CD14-positive monocyte (primary cell): ENCODE data around the gene IQCF5. TPM values are rescaled to one million over a fixed set of nuclear protein-coding genes. Genes with fewer than 3 reads are reported as not detected.

Experiments
- DNase-seq, 3 donors: peaks; one replicate each; pipeline ENCODE4 v3.0.0-alpha.2; 2011 to 2022
- H2AFZ ChIP-seq: 2 replicates; pipeline ENCODE4 v1.6.0; 2012; ENCODE audit warnings: mild to moderate bottlenecking, low read depth, low read length, inconsistent platforms; ENCODE audit not compliant: insufficient read depth, poor library complexity, severe bottlenecking
- H3K27ac ChIP-seq, 2 donors: 1 replicate in 1 of 2; 2 replicates in 1 of 2; pipeline ENCODE4 v1.5.1; 2012 to 2013; ENCODE audit warnings: low read length in 2 of 2, control low read depth in 1 of 2, inconsistent platforms in 1 of 2, low read depth in 1 of 2, mild to moderate bottlenecking in 1 of 2
- H3K27me3 ChIP-seq, 2 donors: one replicate each; pipeline versions ENCODE4 v1.6.0 to v1.6.1; 2011 to 2013; ENCODE audit warnings: low read length in 2 of 2; ENCODE audit not compliant: control insufficient read depth in 2 of 2, insufficient read depth in 2 of 2
- H3K36me3 ChIP-seq, 2 donors: replicated peaks in 1 of 2; 1 replicate in 1 of 2; 2 replicates in 1 of 2; pipeline versions ENCODE4 v1.5.1 to v1.6.1; 2012 to 2013; ENCODE audit warnings: low read length in 2 of 2, control low read depth in 1 of 2, inconsistent platforms in 1 of 2, mild to moderate bottlenecking in 1 of 2; ENCODE audit not compliant: insufficient read depth in 2 of 2, control insufficient read depth in 1 of 2
- H3K4me1 ChIP-seq, 2 donors: 1 replicate in 1 of 2; 2 replicates in 1 of 2; pipeline versions ENCODE4 v1.5.1 to v1.6.1; 2012 to 2013; ENCODE audit warnings: low read length in 2 of 2, control low read depth in 1 of 2, inconsistent platforms in 1 of 2, mild to moderate bottlenecking in 1 of 2, moderate library complexity in 1 of 2; ENCODE audit not compliant: insufficient read depth in 2 of 2, control insufficient read depth in 1 of 2
- H3K4me2 ChIP-seq: replicated peaks from 2 replicates; pipeline ENCODE3; 2012; ENCODE audit warnings: low read length, moderate library complexity, mild to moderate bottlenecking; ENCODE audit not compliant: poor library complexity, severe bottlenecking; ENCODE audit errors: extremely low read depth
- H3K4me3 ChIP-seq, 3 experiments: fragments of 200-600 bp in 1 of 3; sonication (generic) in 1 of 3; replicated peaks in 1 of 3; 1 replicate in 2 of 3; 2 replicates in 1 of 3; pipeline ENCODE4 v1.5.1; 2011 to 2013; ENCODE audit warnings: low read length in 3 of 3, mild to moderate bottlenecking in 3 of 3, control low read depth in 2 of 3, low read depth in 2 of 3, inconsistent platforms in 1 of 3, moderate library complexity in 1 of 3
- H3K79me2 ChIP-seq: 2 replicates; pipeline ENCODE4 v1.6.0; 2012; ENCODE audit warnings: mild to moderate bottlenecking, control low read depth, inconsistent platforms, low read length, moderate library complexity; ENCODE audit not compliant: insufficient read depth
- H3K9ac ChIP-seq: 2 replicates; pipeline ENCODE4 v1.6.0; 2017; ENCODE audit warnings: low read length, mild to moderate bottlenecking; ENCODE audit not compliant: insufficient read depth, poor library complexity, severe bottlenecking
- H3K9me3 ChIP-seq, 2 donors: replicated peaks in 1 of 2; 1 replicate in 1 of 2; 2 replicates in 1 of 2; pipeline versions ENCODE4 v1.5.1 to v1.6.1; 2012 to 2013; ENCODE audit warnings: low read length in 2 of 2, control low read depth in 1 of 2; ENCODE audit not compliant: control insufficient read depth in 1 of 2, insufficient read depth in 1 of 2
- H4K20me1 ChIP-seq: 2 replicates; pipeline ENCODE4 v1.6.0; 2012; ENCODE audit warnings: mild to moderate bottlenecking, low read length, control low read depth, moderate library complexity; ENCODE audit not compliant: insufficient read depth
- H3K27ac Mint-ChIP-seq, 7 donors: one replicate each; pipeline ENCODE4 v1.8.0; 2020; ENCODE audit warnings: mild to moderate bottlenecking in 7 of 7, mixed read lengths in 7 of 7, moderate library complexity in 6 of 7, inconsistent platforms in 2 of 7
- H3K27me3 Mint-ChIP-seq, 3 donors: one replicate each; pipeline ENCODE4 v1.8.0; 2021 to 2022; ENCODE audit warnings: low read depth in 3 of 3, mild to moderate bottlenecking in 3 of 3, mixed read lengths in 3 of 3, moderate library complexity in 3 of 3, inconsistent platforms in 1 of 3
- H3K36me3 Mint-ChIP-seq, 2 donors: one replicate each; pipeline ENCODE4 v1.8.0; 2020; ENCODE audit warnings: mixed read lengths in 2 of 2, inconsistent platforms in 1 of 2, mild to moderate bottlenecking in 1 of 2
- H3K4me1 Mint-ChIP-seq: one replicate; pipeline ENCODE4 v1.8.0; 2020; ENCODE audit warnings: mild to moderate bottlenecking, mixed read lengths
- H3K4me3 Mint-ChIP-seq, 2 donors: one replicate each; pipeline ENCODE4 v1.8.0; 2020; ENCODE audit warnings: mild to moderate bottlenecking in 2 of 2, mixed read lengths in 2 of 2, moderate library complexity in 1 of 2
- H3K9me3 Mint-ChIP-seq, 7 donors: one replicate each; pipeline ENCODE4 v1.8.0; 2020 to 2022; ENCODE audit warnings: mixed read lengths in 7 of 7, mild to moderate bottlenecking in 6 of 7, moderate library complexity in 6 of 7, inconsistent platforms in 2 of 7
- CTCF ChIP-seq: fragments of 200-600 bp; IDR thresholded peaks from one replicate; pipeline ENCODE4 v1.8.0; 2022; ENCODE audit warnings: antibody characterized with exemption, mild to moderate bottlenecking
- WGBS: methylation state at CpG from one replicate; pipeline ENCODE4 v1.1.5; 2013; ENCODE audit warnings: missing lambda C conversion rate; ENCODE audit not compliant: insufficient coverage; 5-methylcytosine and 5-hydroxymethylcytosine counted together
- intact Hi-C, 2 donors: fragments of 100-400 bp; cut with micrococcal nuclease; formaldehyde crosslinking; loops; one replicate each; pipeline versions ENCODE4 v1.15.0 to v1.15.1; 2023
- polyA plus RNA-seq, 3 donors: library from polyadenylated mRNA; depleted of rRNA in 1 of 3; unstranded in 2 of 3; stranded (reverse) in 1 of 3; fragments of 300-500 nt in 2 of 3; fragments of >200 nt in 1 of 3; fragmentation: Illumina TruSeq in 2 of 3; gene quantifications; 1 replicate in 2 of 3; 2 replicates in 1 of 3; pipeline ENCODE4 v1.2.3, GENCODE V29; 2012 to 2021

The IQCF5 gene
- polyA plus RNA-seq, 3 donors: not detected

- Histone ChIP-seq H3K9me3 (no peaks in the 10 kb centered on the region), H3K27me3 (peaks cover 0 to 6% of the 10 kb centered on the region in 2 donors), H4K20me1 (no peaks in the 10 kb centered on the region), H3K9ac (no peak overlapping the region), H3K4me3 (no peak overlapping the region), H3K27ac (no peak overlapping the region), H3K79me2 (no peaks in the 10 kb centered on the region), H3K4me2 (no peak overlapping the region), H3K36me3 (no peaks in the 10 kb centered on the region), H3K4me1 (no peaks in the 10 kb centered on the region), H2AFZ (no peak overlapping the region)
- no peak overlapping the region for H3K27ac Mint-ChIP-seq
- no peak overlapping the region for H3K4me3 Mint-ChIP-seq
- no peak for DNase-seq
- H3K4me1 Mint-ChIP-seq: peaks cover 2% of the 10 kb centered on the region
- H3K36me3 Mint-ChIP-seq: no peaks in the 10 kb centered on the region
- intact Hi-C loops: no loop called here
- H3K27me3 Mint-ChIP-seq: peaks cover 14 to 26% (median 14%) of the 10 kb centered on the region in 3 donors
- TF ChIP-seq CTCF: no peak
- WGBS: 100% methylated on average over 1 of the region's 5 CpGs
- H3K9me3 Mint-ChIP-seq: peaks cover 0 to 6% (median under 1%) of the 10 kb centered on the region in 7 donors
Measured at GRCh38 chr3:51916418-51916817, 41.0 kb upstream of the IQCF5 start.

- H3K4me3 ChIP-seq: no peak overlapping the region
- Mint-ChIP-seq H3K4me1 (no peaks in the 10 kb centered on the region), H3K36me3 (no peaks in the 10 kb centered on the region), H3K27ac (no peak overlapping the region), H3K4me3 (no peak overlapping the region), H3K27me3 (peaks cover 5 to 18% (median 9%) of the 10 kb centered on the region in 3 donors), H3K9me3 (peaks cover 21 to 51% (median 39%) of the 10 kb centered on the region in 7 donors)
- no peaks in the 10 kb centered on the region for H3K79me2 ChIP-seq
- no peak for TF ChIP-seq CTCF
- H4K20me1 ChIP-seq: no peaks in the 10 kb centered on the region
- no peak overlapping the region for H3K9ac ChIP-seq
- no peak overlapping the region for H3K4me2 ChIP-seq
- H3K27ac ChIP-seq: no peak overlapping the region
- DNase-seq: no peak
- H3K9me3 ChIP-seq: peaks cover 0 to 14% of the 10 kb centered on the region in 2 donors
- H3K4me1 ChIP-seq: no peaks in the 10 kb centered on the region
- WGBS: 57% methylated on average over 1 of the region's 4 CpGs
- no peaks in the 10 kb centered on the region for H3K36me3 ChIP-seq
- H3K27me3 ChIP-seq: no peaks in the 10 kb centered on the region
- intact Hi-C loops: no loop called here
- H2AFZ ChIP-seq: no peak overlapping the region
Measured at GRCh38 chr3:51908026-51908425, 32.6 kb upstream of the IQCF5 start.
